ENCODE data around the gene NEUROD4. TPM values are rescaled to one million over a fixed set of nuclear protein-coding genes. Genes with fewer than 3 reads are reported as not detected.

The NEUROD4 gene, protein sequence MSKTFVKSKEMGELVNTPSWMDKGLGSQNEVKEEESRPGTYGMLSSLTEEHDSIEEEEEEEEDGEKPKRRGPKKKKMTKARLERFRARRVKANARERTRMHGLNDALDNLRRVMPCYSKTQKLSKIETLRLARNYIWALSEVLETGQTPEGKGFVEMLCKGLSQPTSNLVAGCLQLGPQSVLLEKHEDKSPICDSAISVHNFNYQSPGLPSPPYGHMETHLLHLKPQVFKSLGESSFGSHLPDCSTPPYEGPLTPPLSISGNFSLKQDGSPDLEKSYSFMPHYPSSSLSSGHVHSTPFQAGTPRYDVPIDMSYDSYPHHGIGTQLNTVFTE
- total RNA-seq: not detected in 2 replicates

DNA sequence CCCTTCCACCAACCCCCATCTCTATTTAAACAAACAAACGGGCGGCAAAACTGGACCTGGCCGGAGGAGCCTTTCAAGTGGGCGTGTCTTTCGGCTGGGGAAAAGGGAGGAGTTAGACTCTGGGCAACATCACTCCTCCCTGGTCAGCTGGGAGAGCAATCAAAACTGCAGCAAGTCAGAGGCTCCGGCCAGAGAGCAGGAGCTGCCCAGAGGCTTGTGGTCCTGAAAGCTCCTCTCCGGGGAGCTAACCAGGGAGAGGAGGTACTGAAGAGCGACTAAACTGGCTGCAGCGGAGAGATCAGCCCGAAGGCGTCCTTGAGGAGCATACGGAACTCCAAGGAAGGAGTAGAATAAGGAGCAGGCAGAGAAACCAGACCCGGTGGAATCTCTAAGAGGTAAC lies at the start of gene NEUROD4:
TSS of gene NEUROD4 (plus strand) at position 191 of the 400 bp plus-strand sequence. CDS start 6,466 bp downstream, outside the sequence.

GRCh38 chr12:54984658-54985376 lies 35.0 kb upstream of the NEUROD4 start, which contains the start of gene TESPA1:
Gene TESPA1, minus strand, starts transcription at chr12:54984762. Its CDS starts 10,200 bp downstream, at chr12:54974562.

Other genes with a start within 250 kb of the NEUROD4 start
- gene MUCL1, start 165.5 kb upstream of the NEUROD4 start, total RNA-seq: not detected in 2 replicates
- gene TESPA1, start 35.2 kb upstream of the NEUROD4 start, total RNA-seq: not detected in 2 replicates
- gene OR9K2, start 106.4 kb downstream of the NEUROD4 start, total RNA-seq: not detected in 2 replicates
- gene OR10A7, start 201.1 kb downstream of the NEUROD4 start, total RNA-seq: not detected in 2 replicates
- gene OR6C74, start 224.6 kb downstream of the NEUROD4 start, total RNA-seq: not detected in 2 replicates